Endothelial cell (in vitro differentiated cells): ENCODE measurements around the gene MEN1. TPM values are rescaled to one million over a fixed set of nuclear protein-coding genes. Genes with fewer than 3 reads are reported as not detected.

Experiments used
- DNase-seq: peaks from one replicate; pipeline ENCODE4 v3.0.0; 2021; ENCODE audit warnings: low spot score
- H3K27ac Mint-ChIP-seq: one replicate; pipeline ENCODE4 v1.8.0; 2021; ENCODE audit warnings: mixed read lengths, inconsistent platforms; ENCODE audit not compliant: unreplicated experiment
- H3K27me3 Mint-ChIP-seq: one replicate; pipeline ENCODE4 v1.8.0; 2021; ENCODE audit warnings: mild to moderate bottlenecking, moderate library complexity, mixed read lengths, inconsistent platforms; ENCODE audit not compliant: unreplicated experiment
- H3K36me3 Mint-ChIP-seq: one replicate; pipeline ENCODE4 v1.8.0; 2021; ENCODE audit warnings: mild to moderate bottlenecking, low read depth, mixed read lengths, inconsistent platforms; ENCODE audit not compliant: unreplicated experiment
- H3K4me1 Mint-ChIP-seq: one replicate; pipeline ENCODE4 v1.8.0; 2021; ENCODE audit warnings: mild to moderate bottlenecking, mixed read lengths, inconsistent platforms; ENCODE audit not compliant: unreplicated experiment
- H3K4me3 Mint-ChIP-seq: one replicate; pipeline ENCODE4 v1.8.0; 2021; ENCODE audit warnings: mild to moderate bottlenecking, mixed read lengths, inconsistent platforms; ENCODE audit not compliant: unreplicated experiment
- H3K9me3 Mint-ChIP-seq: one replicate; pipeline ENCODE4 v1.8.0; 2021; ENCODE audit warnings: mixed read lengths, inconsistent platforms; ENCODE audit not compliant: unreplicated experiment
- CTCF ChIP-seq: fragments of 200-600 bp; sonication (generic); IDR thresholded peaks from one replicate; pipeline ENCODE4 v1.5.0; 2021; ENCODE audit warnings: antibody characterized with exemption; ENCODE audit not compliant: unreplicated experiment
- total RNA-seq: library from RNA; stranded (reverse); fragmentation: NEBNext Ultra II Directional; extraction: Animal tissue kit (Norgen Biotek cat#: 25700); gene quantifications from one replicate; pipeline ENCODE4 v1.2.1, GENCODE V29; 2021; ENCODE audit not compliant: unreplicated experiment

Gene MEN1
- total RNA-seq, 1 donor from 2014 or later: 56.3 TPM

- Mint-ChIP-seq H3K4me3 (no peak overlapping the region), H3K9me3 (no peaks in the 10 kb centered on the region), H3K36me3 (peaks cover 9% of the 10 kb centered on the region), H3K27me3 (peaks cover 13% of the 10 kb centered on the region), H3K27ac (no peak overlapping the region), H3K4me1 (no peaks in the 10 kb centered on the region)
- no peak for TF ChIP-seq CTCF
- no peak for DNase-seq
Observed at GRCh38 chr11:64832467-64833197, 22.3 kb upstream of the MEN1 start.

- TF ChIP-seq CTCF: no peak
- H3K9me3 Mint-ChIP-seq: no peaks in the 10 kb centered on the region
- no peak for DNase-seq
- peaks cover 17% of the 10 kb centered on the region for H3K27me3 Mint-ChIP-seq
- H3K4me1 Mint-ChIP-seq: no peaks in the 10 kb centered on the region
- peaks cover 9% of the 10 kb centered on the region for H3K36me3 Mint-ChIP-seq
- H3K4me3 Mint-ChIP-seq: no peak overlapping the region
- H3K27ac Mint-ChIP-seq: no peak overlapping the region
Observed at GRCh38 chr11:64831411-64831891, 21.1 kb upstream of the MEN1 start.

- no peak overlapping the region for H3K27ac Mint-ChIP-seq
- DNase-seq: no peak
- H3K4me3 Mint-ChIP-seq: no peak overlapping the region
- peaks cover 9% of the 10 kb centered on the region for H3K36me3 Mint-ChIP-seq
- H3K27me3 Mint-ChIP-seq: peaks cover 17% of the 10 kb centered on the region
- H3K4me1 Mint-ChIP-seq: no peaks in the 10 kb centered on the region
- TF ChIP-seq CTCF: no peak
- H3K9me3 Mint-ChIP-seq: no peaks in the 10 kb centered on the region
Observed at GRCh38 chr11:64829536-64830251, 19.3 kb upstream of the MEN1 start.

GRCh38 chr11:64827451-64827839 lies 17.1 kb upstream of the MEN1 start:
- no peak for DNase-seq
- Mint-ChIP-seq H3K27ac (no peak overlapping the region), H3K9me3 (no peaks in the 10 kb centered on the region), H3K4me1 (peaks cover 13% of the 10 kb centered on the region), H3K27me3 (peaks cover 16% of the 10 kb centered on the region), H3K36me3 (peaks cover 9% of the 10 kb centered on the region), H3K4me3 (peak overlapping the region; percentile 65)
- TF ChIP-seq CTCF: no peak
